HUES64 (cell line): ENCODE measurements around the gene CELSR1.

Experiments
- H3K27ac ChIP-seq: 2 replicates; pipeline ENCODE4 v1.7.0; 2013; ENCODE audit warnings: low read depth, low read length, inconsistent platforms
- H3K27me3 ChIP-seq: 2 replicates; pipeline ENCODE4 v1.6.1; 2013; ENCODE audit warnings: mild to moderate bottlenecking, low read length; ENCODE audit not compliant: insufficient read depth
- H3K36me3 ChIP-seq: 2 replicates; pipeline ENCODE4 v1.6.1; 2013; ENCODE audit warnings: mild to moderate bottlenecking, low read length; ENCODE audit not compliant: insufficient read depth
- H3K4me1 ChIP-seq: 2 replicates; pipeline ENCODE4 v1.6.1; 2013; ENCODE audit warnings: mild to moderate bottlenecking, low read length, moderate library complexity; ENCODE audit not compliant: insufficient read depth
- H3K4me3 ChIP-seq: 2 replicates; pipeline ENCODE4 v1.5.1; 2013; ENCODE audit warnings: mild to moderate bottlenecking, low read length, moderate library complexity
- H3K9ac ChIP-seq: 2 replicates; pipeline ENCODE4 v1.6.1; 2013; ENCODE audit warnings: mild to moderate bottlenecking, low read depth, low read length
- H3K9me3 ChIP-seq: 2 replicates; pipeline ENCODE4 v1.6.1; 2013; ENCODE audit warnings: low read depth, low read length; ENCODE audit not compliant: insufficient read depth
- WGBS: fragments of 150-250, 120-280 bp; methylation state at CpG from one replicate; pipeline ENCODE4 v1.1.7; 2013; ENCODE audit warnings: missing lambda C conversion rate; 5-methylcytosine and 5-hydroxymethylcytosine counted together

Gene CELSR1

GRCh38 chr22:46459347-46460065, 77.9 kb downstream of the CELSR1 start:
- 92% methylated on average over 17 of the region's 17 CpGs for WGBS
- Histone ChIP-seq H3K9me3 (no peaks in the 10 kb centered on the region), H3K9ac (no peak overlapping the region), H3K4me1 (no peaks in the 10 kb centered on the region), H3K27me3 (no peaks in the 10 kb centered on the region), H3K36me3 (peaks cover 12% of the 10 kb centered on the region), H3K4me3 (no peak overlapping the region), H3K27ac (no peak overlapping the region)

DNA sequence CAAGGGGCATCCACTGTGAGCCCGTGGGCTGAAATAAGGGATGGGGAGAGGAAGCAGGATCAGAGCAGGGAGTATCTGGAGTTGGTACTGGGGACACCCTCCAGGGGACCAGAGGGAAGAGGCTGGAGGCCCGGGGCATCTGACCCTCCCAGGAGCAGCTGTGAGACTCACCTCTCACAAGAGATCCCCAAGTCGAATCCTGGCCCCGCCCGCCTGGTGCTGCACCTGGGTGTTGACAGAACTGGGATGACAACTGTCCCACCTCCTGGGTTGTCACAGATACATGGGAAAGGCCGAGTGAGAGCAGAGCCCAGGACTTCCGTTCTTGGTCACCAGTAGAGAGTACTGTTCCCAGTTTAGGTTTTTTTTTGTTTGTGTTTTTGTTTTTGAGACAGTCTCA, 78.9 kb downstream of the CELSR1 start:
- peaks cover 10% of the 10 kb centered on the region for H3K36me3 ChIP-seq
- no peak overlapping the region for H3K4me3 ChIP-seq
- no peaks in the 10 kb centered on the region for H3K27me3 ChIP-seq
- 91% methylated on average over 7 of the region's 7 CpGs for WGBS
- H3K27ac ChIP-seq = no peak overlapping the region
- no peaks in the 10 kb centered on the region for H3K4me1 ChIP-seq
- no peak overlapping the region for H3K9ac ChIP-seq
- no peaks in the 10 kb centered on the region for H3K9me3 ChIP-seq

DNA sequence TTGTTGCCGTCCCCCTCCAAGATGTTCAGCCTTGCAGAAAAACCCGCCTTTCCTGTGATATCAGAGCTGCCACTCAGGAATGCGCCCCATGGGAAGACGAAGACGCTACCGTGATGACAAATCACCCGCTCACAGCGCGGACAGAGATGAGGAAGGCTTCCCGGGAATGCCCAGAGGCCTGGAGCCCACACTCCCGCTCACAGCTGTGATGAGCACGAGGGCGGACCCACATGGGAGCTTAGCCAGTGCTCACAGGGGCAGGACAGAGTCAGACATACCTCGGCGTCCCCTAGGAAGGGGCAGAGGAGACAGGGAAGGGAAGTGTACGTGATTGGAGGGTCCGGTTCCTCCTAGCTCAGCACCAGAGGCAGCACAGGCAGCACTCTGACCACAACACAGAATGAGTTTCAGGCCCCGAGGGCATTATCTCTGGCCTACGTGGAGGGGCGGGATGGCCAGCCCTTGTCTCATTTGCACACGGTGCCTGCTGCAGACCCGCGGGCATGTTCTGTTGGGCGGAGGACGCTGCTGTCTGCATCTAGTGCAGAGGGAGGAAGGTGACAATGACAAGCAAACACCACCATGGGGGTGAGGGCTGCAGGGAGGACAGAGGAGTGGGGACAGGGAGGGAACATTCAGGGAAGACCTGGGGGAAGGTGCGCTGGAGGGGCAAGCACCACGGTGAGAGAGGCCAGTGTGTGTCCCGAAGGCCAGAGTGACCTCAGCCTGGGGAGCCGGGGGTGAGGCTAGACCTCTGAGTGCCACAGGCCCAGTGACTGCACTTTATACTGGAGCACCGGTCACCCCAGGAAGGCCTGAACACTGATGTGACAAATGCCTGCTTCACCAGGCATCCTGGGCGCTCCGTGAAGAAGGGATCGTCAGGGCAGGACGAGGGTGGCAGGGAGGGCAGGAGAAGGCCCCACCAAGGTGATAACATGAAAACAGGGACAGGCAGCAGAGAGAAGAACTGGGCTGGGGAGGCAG, 79.6 kb downstream of the CELSR1 start:
- Histone ChIP-seq H3K4me3 (no peak overlapping the region), H3K36me3 (peaks cover 4% of the 10 kb centered on the region; the same call in 1 of the 2 replicates), H3K27me3 (no peaks in the 10 kb centered on the region), H3K4me1 (no peaks in the 10 kb centered on the region), H3K9me3 (no peaks in the 10 kb centered on the region), H3K27ac (no peak overlapping the region), H3K9ac (no peak overlapping the region)
- 81% methylated on average over 34 of the region's 34 CpGs for WGBS

- Histone ChIP-seq H3K27me3 (no peaks in the 10 kb centered on the region), H3K9ac (no peak overlapping the region), H3K4me3 (no peak overlapping the region), H3K36me3 (no peaks in the 10 kb centered on the region), H3K4me1 (no peaks in the 10 kb centered on the region), H3K9me3 (no peaks in the 10 kb centered on the region), H3K27ac (no peak overlapping the region)
- 94% methylated on average over 12 of the region's 12 CpGs for WGBS
Observed at GRCh38 chr22:46456818-46457163, 80.6 kb downstream of the CELSR1 start.

GRCh38 chr22:46455446-46455845, 82.0 kb downstream of the CELSR1 start:
- Histone ChIP-seq H3K27me3 (no peaks in the 10 kb centered on the region), H3K9ac (no peak overlapping the region), H3K36me3 (no peaks in the 10 kb centered on the region), H3K4me1 (no peaks in the 10 kb centered on the region), H3K9me3 (no peaks in the 10 kb centered on the region), H3K4me3 (no peak overlapping the region), H3K27ac (no peak overlapping the region)
- WGBS = 94% methylated on average over 13 of the region's 13 CpGs

- WGBS = 89% methylated on average over 33 of the region's 33 CpGs
- Histone ChIP-seq H3K4me1 (no peaks in the 10 kb centered on the region), H3K4me3 (no peak overlapping the region), H3K27me3 (no peaks in the 10 kb centered on the region), H3K36me3 (no peaks in the 10 kb centered on the region), H3K9me3 (no peaks in the 10 kb centered on the region), H3K9ac (no peak overlapping the region), H3K27ac (no peak overlapping the region)
Observed at GRCh38 chr22:46454504-46455269, 82.7 kb downstream of the CELSR1 start.

DNA sequence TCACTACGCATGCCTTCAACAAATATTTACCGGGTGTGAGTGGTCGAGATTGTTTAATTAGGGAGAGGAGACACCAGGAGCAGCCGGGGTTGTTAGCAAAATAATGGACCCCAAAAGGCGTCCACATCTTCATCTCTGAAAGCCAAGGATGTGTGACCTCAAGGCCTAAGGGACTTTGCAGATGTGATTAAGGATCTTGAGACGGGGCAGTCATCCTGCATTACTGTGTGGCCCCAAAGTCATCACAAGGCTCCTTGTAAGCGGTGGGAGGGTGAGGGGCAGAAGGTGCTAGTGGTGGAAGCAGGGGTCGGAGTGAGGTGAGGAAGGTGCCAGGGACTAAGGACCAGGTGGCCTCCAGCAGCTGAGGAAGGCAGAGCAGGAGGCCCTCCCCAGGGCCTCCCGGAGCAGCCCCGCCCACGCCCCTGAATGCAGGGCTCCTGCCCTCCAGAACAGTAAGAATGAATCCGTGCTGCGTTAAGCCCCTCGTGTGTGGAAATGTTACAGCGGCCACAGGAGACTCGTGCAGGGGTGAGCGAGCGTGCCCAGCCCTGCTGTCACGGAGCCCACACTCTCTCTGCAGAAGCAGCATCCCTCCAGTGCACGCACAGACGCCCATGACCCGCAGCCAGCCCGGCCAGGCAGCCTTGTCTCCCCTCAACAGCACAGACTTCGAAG, 83.5 kb downstream of the CELSR1 start:
- Histone ChIP-seq H3K27ac (no peak overlapping the region), H3K27me3 (no peaks in the 10 kb centered on the region), H3K4me3 (no peak overlapping the region), H3K36me3 (no peaks in the 10 kb centered on the region), H3K9ac (no peak overlapping the region), H3K9me3 (no peaks in the 10 kb centered on the region), H3K4me1 (no peaks in the 10 kb centered on the region)
- 89% methylated on average over 24 of the region's 24 CpGs for WGBS

GRCh38 chr22:46453006-46453828, 84.2 kb downstream of the CELSR1 start:
- WGBS = 91% methylated on average over 31 of the region's 31 CpGs
- Histone ChIP-seq H3K9ac (no peak overlapping the region), H3K27me3 (no peaks in the 10 kb centered on the region), H3K4me3 (no peak overlapping the region), H3K27ac (no peak overlapping the region), H3K9me3 (no peaks in the 10 kb centered on the region), H3K4me1 (no peaks in the 10 kb centered on the region), H3K36me3 (no peaks in the 10 kb centered on the region)

GRCh38 chr22:46452195-46453005, 85.0 kb downstream of the CELSR1 start:
- Histone ChIP-seq H3K9ac (no peak overlapping the region), H3K36me3 (no peaks in the 10 kb centered on the region), H3K27me3 (no peaks in the 10 kb centered on the region), H3K9me3 (no peaks in the 10 kb centered on the region), H3K4me1 (no peaks in the 10 kb centered on the region), H3K4me3 (no peak overlapping the region), H3K27ac (no peak overlapping the region)
- WGBS = 92% methylated on average over 16 of the region's 16 CpGs
